ENCODE results near the gene GJC1. TPM values are rescaled to one million over a fixed set of nuclear protein-coding genes. Genes with fewer than 3 reads are reported as not detected.

GJC1 gene
- total and polyA plus RNA-seq, 2 donors (not counting 3 experiments of a cell fraction or from before 2014, with no cell fraction given), result 13.8 to 39.7 TPM

DNA sequence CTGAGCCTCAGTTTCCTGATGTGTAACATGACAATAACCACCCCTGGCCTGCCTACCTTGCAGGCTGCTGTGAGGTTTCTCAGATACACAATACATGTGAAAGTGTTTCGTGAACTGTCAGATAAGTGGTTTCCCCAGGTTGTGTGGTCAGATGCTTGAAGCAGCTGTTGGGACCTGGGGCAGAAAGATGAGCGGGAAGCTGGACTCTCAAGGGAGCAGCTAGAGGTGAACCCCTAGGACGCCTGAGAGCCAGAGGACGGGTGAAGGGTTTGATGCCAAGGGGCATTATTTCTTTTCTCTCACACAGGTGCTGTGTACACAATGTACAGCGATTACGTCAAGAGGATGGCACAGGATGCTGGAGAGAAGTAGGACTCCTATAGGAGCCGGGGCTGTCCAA is 19.9 kb upstream of the GJC1 start:
- Histone ChIP-seq H2AFZ (ENCODE audit: low read depth, low read length) (no peak overlapping the region), H3K4me3 (replicated peaks in 1 of 3; ENCODE audit: insufficient read depth in 1 of 3, low read depth in 1 of 3, low read length in 3 of 3) (no peak overlapping the region), H3K36me3 (ENCODE audit: control insufficient read depth in 2 of 2, extremely low read depth in 1 of 2, insufficient read depth in 2 of 2, low read length in 2 of 2) (peaks cover 14 to 32% of the 10 kb centered on the region in 2 experiments), H3K27me3 (ENCODE audit: control insufficient read depth in 2 of 2, insufficient read depth in 2 of 2, low read length in 2 of 2) (no peaks in the 10 kb centered on the region), H3K9me3 (replicated peaks; ENCODE audit: control insufficient read depth, insufficient read depth, low read length) (no peaks in the 10 kb centered on the region), H4K20me1 (replicated peaks; ENCODE audit: control insufficient read depth, extremely low read depth, insufficient read depth, low read length) (no peaks in the 10 kb centered on the region), H3K27ac (ENCODE audit: insufficient read depth, low read depth, low read length) (no peak overlapping the region), H3K9ac (replicated peaks; ENCODE audit: extremely low read depth, insufficient read depth, low read length) (no peak overlapping the region), H3K4me2 (ENCODE audit: insufficient read depth, low read length) (no peak overlapping the region), H3K9me1 (replicated peaks; ENCODE audit: control insufficient read depth, extremely low read depth, insufficient read depth, low read length) (no peaks in the 10 kb centered on the region), H3K4me1 (ENCODE audit: control insufficient read depth, extremely low read depth, insufficient read depth, low read length) (no peaks in the 10 kb centered on the region), H3K79me2 (ENCODE audit: control insufficient read depth, insufficient read depth, low read length) (no peaks in the 10 kb centered on the region)
- dilution Hi-C loops (cut with MboI; ENCODE audit: extremely low pct_ligation_motif_present, low sequenced_read_pairs), result loop anchor here (25.0 kb wide), 1 partner anchor 88 kb away; the partner anchor contains the start of gene ADAM11
- TF ChIP-seq FOS (IDR thresholded peaks at IDR 0.05; ENCODE audit: borderline replicate concordance, insufficient read depth, low read length) (no peak), MYC (IDR thresholded peaks at IDR 0.05; ENCODE audit: low read depth, low read length) (no peak)
- TF ChIP-seq, protein P1, sequence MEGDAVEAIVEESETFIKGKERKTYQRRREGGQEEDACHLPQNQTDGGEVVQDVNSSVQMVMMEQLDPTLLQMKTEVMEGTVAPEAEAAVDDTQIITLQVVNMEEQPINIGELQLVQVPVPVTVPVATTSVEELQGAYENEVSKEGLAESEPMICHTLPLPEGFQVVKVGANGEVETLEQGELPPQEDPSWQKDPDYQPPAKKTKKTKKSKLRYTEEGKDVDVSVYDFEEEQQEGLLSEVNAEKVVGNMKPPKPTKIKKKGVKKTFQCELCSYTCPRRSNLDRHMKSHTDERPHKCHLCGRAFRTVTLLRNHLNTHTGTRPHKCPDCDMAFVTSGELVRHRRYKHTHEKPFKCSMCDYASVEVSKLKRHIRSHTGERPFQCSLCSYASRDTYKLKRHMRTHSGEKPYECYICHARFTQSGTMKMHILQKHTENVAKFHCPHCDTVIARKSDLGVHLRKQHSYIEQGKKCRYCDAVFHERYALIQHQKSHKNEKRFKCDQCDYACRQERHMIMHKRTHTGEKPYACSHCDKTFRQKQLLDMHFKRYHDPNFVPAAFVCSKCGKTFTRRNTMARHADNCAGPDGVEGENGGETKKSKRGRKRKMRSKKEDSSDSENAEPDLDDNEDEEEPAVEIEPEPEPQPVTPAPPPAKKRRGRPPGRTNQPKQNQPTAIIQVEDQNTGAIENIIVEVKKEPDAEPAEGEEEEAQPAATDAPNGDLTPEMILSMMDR (IDR thresholded peaks at IDR 0.05; ENCODE audit: extremely low read depth in 1 of 2, insufficient read depth in 1 of 2, low read depth in 1 of 2, low read length in 2 of 2), result no peak
- FAIRE-seq (no peak), DNase-seq (ENCODE audit: low read depth, low spot score) (no peak)
- CTCF ChIA-PET, result interaction anchor here (1.1 to 1.5 kb wide), 2 partner anchors 29 to 70 kb away, joined by 3 read pairs; no protein-coding TSS in a partner anchor
- POLR2A ChIA-PET, result no interaction called here
- no TSS peak for BruUV-seq (replicated peaks)
- intact Hi-C loops (cut with micrococcal nuclease), result no loop called here

DNA sequence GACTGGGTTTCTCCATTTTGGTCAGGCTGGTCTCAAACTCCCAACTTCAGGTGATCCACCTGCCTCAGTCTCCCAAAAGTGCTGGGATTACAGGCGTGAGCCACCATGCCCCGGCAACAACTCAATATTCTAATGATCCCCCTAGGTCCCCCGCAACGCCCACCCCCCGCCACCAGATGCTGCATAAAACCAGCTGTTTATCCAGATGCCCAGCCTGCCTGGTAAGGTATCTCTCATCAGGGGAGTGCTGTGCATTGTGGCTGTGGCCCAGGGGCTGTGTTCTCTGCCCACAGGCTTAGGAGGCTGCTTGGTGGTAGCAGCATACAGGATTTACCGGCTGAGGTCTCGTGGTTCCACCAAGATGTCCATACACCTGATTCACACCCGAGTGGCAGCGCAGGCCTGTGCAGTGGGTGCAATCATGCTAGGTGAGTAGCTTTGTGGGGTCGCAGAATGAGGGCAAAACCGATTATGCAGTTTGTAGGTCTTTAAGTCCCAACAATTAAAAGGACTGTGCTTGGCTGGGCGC is 18.9 kb upstream of the GJC1 start:
- no peak overlapping the region for H3K27ac ChIP-seq (ENCODE audit: insufficient read depth, low read depth, low read length)
- CTCF ChIA-PET, result interaction anchor here (1.1 to 3.5 kb wide), 2 partner anchors 30 to 70 kb away, joined by 3 to 14 read pairs; no protein-coding TSS in a partner anchor
- TF ChIP-seq, protein P2, sequence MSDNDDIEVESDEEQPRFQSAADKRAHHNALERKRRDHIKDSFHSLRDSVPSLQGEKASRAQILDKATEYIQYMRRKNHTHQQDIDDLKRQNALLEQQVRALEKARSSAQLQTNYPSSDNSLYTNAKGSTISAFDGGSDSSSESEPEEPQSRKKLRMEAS (IDR thresholded peaks at IDR 0.05; ENCODE audit: insufficient read depth, insufficient read length), result no peak
- no peak for TF ChIP-seq FOS (IDR thresholded peaks at IDR 0.05; ENCODE audit: borderline replicate concordance, insufficient read depth, low read length)
- no peak for TF ChIP-seq POLR2A (IDR thresholded peaks at IDR 0.05; ENCODE audit: low read depth, low read length)
- TF ChIP-seq GATA2 (IDR thresholded peaks at IDR 0.05; ENCODE audit: insufficient read depth, insufficient read length, low read depth, low read length), result no peak
- TF ChIP-seq, protein P1 (IDR thresholded peaks at IDR 0.05; ENCODE audit: extremely low read depth in 1 of 2, insufficient read depth in 1 of 2, low read depth in 1 of 2, low read length in 2 of 2), result no peak
- TF ChIP-seq EZH2 (IDR thresholded peaks at IDR 0.05; ENCODE audit: borderline replicate concordance, low read depth, low read length, severe bottlenecking), result no peak
- no peaks in the 10 kb centered on the region for H4K20me1 ChIP-seq (replicated peaks; ENCODE audit: control insufficient read depth, extremely low read depth, insufficient read depth, low read length)
- H3K79me2 ChIP-seq (ENCODE audit: control insufficient read depth, insufficient read depth, low read length), result no peaks in the 10 kb centered on the region
- H3K4me1 ChIP-seq (ENCODE audit: control insufficient read depth, extremely low read depth, insufficient read depth, low read length), result no peaks in the 10 kb centered on the region
- no TSS peak for BruUV-seq (replicated peaks)
- H3K27me3 ChIP-seq (ENCODE audit: control insufficient read depth in 2 of 2, insufficient read depth in 2 of 2, low read length in 2 of 2), result no peaks in the 10 kb centered on the region
- POLR2A ChIA-PET, result interaction anchor here (0.6 kb wide), 1 partner anchor 15 kb away, joined by 4 read pairs; no protein-coding TSS in a partner anchor
- no peaks in the 10 kb centered on the region for H3K9me3 ChIP-seq (replicated peaks; ENCODE audit: control insufficient read depth, insufficient read depth, low read length)
- H3K9ac ChIP-seq (replicated peaks; ENCODE audit: extremely low read depth, insufficient read depth, low read length), result no peak overlapping the region
- H3K9me1 ChIP-seq (replicated peaks; ENCODE audit: control insufficient read depth, extremely low read depth, insufficient read depth, low read length), result no peaks in the 10 kb centered on the region
- FAIRE-seq (no peak), DNase-seq (ENCODE audit: low read depth, low spot score) (no peak)
- peaks cover 11 to 22% of the 10 kb centered on the region in 2 experiments for H3K36me3 ChIP-seq (ENCODE audit: control insufficient read depth in 2 of 2, extremely low read depth in 1 of 2, insufficient read depth in 2 of 2, low read length in 2 of 2)
- dilution Hi-C loops (cut with MboI; ENCODE audit: extremely low pct_ligation_motif_present, low sequenced_read_pairs) (no loop called here), intact Hi-C loops (cut with micrococcal nuclease) (no loop called here)
- no peak overlapping the region for H2AFZ ChIP-seq (ENCODE audit: low read depth, low read length)
- no peak overlapping the region for H3K4me3 ChIP-seq (replicated peaks in 1 of 3; ENCODE audit: insufficient read depth in 1 of 3, low read depth in 1 of 3, low read length in 3 of 3)
- no peak overlapping the region for H3K4me2 ChIP-seq (ENCODE audit: insufficient read depth, low read length)
